Progenitor cell of endocrine pancreas (in vitro differentiated cells): ENCODE measurements around the gene AVPR1A. TPM values are rescaled to one million over a fixed set of nuclear protein-coding genes. Genes with fewer than 3 reads are reported as not detected.

ENCODE experiments used
- DNase-seq: peaks from one replicate; pipeline ENCODE4 v3.0.0; 2021; ENCODE audit warnings: low spot score; ENCODE audit not compliant: unreplicated experiment
- H3K27ac Mint-ChIP-seq: 2 replicates; pipeline ENCODE4 v1.8.0; 2021; ENCODE audit warnings: mild to moderate bottlenecking, moderate library complexity, mixed read lengths
- H3K27me3 Mint-ChIP-seq: 2 replicates; pipeline ENCODE4 v1.8.0; 2021; ENCODE audit warnings: mixed read lengths
- H3K36me3 Mint-ChIP-seq: 2 replicates; pipeline ENCODE4 v1.8.0; 2022; ENCODE audit warnings: mixed read lengths; ENCODE audit not compliant: insufficient read depth
- H3K4me1 Mint-ChIP-seq: 2 replicates; pipeline ENCODE4 v1.8.0; 2021; ENCODE audit warnings: low read depth, mixed read lengths
- H3K4me3 Mint-ChIP-seq: 2 replicates; pipeline ENCODE4 v1.8.0; 2021; ENCODE audit warnings: low read depth, mild to moderate bottlenecking, moderate library complexity, mixed read lengths
- H3K9me3 Mint-ChIP-seq: 2 replicates; pipeline ENCODE4 v1.8.0; 2021; ENCODE audit warnings: low read depth, mixed read lengths
- CTCF ChIP-seq: fragments of 200-600 bp; sonication (generic); IDR thresholded peaks from one replicate; pipeline ENCODE4 v1.5.0; 2021; ENCODE audit warnings: antibody characterized with exemption, mild to moderate bottlenecking; ENCODE audit not compliant: unreplicated experiment
- total RNA-seq: library from RNA; stranded (reverse); gene quantifications from 2 replicates; pipeline ENCODE4 v1.2.1, GENCODE V29; 2021

Gene AVPR1A
- total RNA-seq, 1 donor from 2014 or later = not detected

GRCh38 chr12:63164911-63165310 is 13.9 kb upstream of the AVPR1A start:
- no peaks in the 10 kb centered on the region for H3K9me3 Mint-ChIP-seq
- H3K4me3 Mint-ChIP-seq = no peak overlapping the region
- TF ChIP-seq CTCF = no peak
- H3K27ac Mint-ChIP-seq = no peak overlapping the region
- peaks cover 19% of the 10 kb centered on the region for H3K27me3 Mint-ChIP-seq
- H3K36me3 Mint-ChIP-seq = no peaks in the 10 kb centered on the region
- DNase-seq = no peak
- no peaks in the 10 kb centered on the region for H3K4me1 Mint-ChIP-seq

- no peak overlapping the region for H3K27ac Mint-ChIP-seq
- no peak for DNase-seq
- TF ChIP-seq CTCF = no peak
- H3K4me1 Mint-ChIP-seq = no peaks in the 10 kb centered on the region
- peaks cover 19% of the 10 kb centered on the region for H3K27me3 Mint-ChIP-seq
- H3K9me3 Mint-ChIP-seq = no peaks in the 10 kb centered on the region
- H3K36me3 Mint-ChIP-seq = no peaks in the 10 kb centered on the region
- no peak overlapping the region for H3K4me3 Mint-ChIP-seq
These were observed 12.5 kb upstream of the AVPR1A start for GRCh38 chr12:63163541-63163940.

- H3K9me3 Mint-ChIP-seq = peaks cover 8% of the 10 kb centered on the region
- H3K4me3 Mint-ChIP-seq = no peak overlapping the region
- H3K27me3 Mint-ChIP-seq = peaks cover 40% of the 10 kb centered on the region
- H3K27ac Mint-ChIP-seq = no peak overlapping the region
- no peak for TF ChIP-seq CTCF
- H3K36me3 Mint-ChIP-seq = no peaks in the 10 kb centered on the region
- H3K4me1 Mint-ChIP-seq = peaks cover 10% of the 10 kb centered on the region
- DNase-seq = no peak
These were observed 4.4 kb upstream of the AVPR1A start for GRCh38 chr12:63155375-63155774.

GRCh38 chr12:63154560-63154959 is 3.6 kb upstream of the AVPR1A start:
- Mint-ChIP-seq H3K27me3 (peaks cover 48% of the 10 kb centered on the region), H3K4me1 (peaks cover 12% of the 10 kb centered on the region), H3K27ac (no peak overlapping the region), H3K36me3 (no peaks in the 10 kb centered on the region), H3K9me3 (peaks cover 8% of the 10 kb centered on the region), H3K4me3 (no peak overlapping the region)
- no peak for DNase-seq
- TF ChIP-seq CTCF = no peak

GRCh38 chr12:63152321-63152700 is 1.3 kb upstream of the AVPR1A start:
- DNase-seq = no peak
- Mint-ChIP-seq H3K4me1 (peaks cover 12% of the 10 kb centered on the region), H3K9me3 (peaks cover 8% of the 10 kb centered on the region), H3K36me3 (no peaks in the 10 kb centered on the region), H3K4me3 (no peak overlapping the region), H3K27me3 (peaks cover 66% of the 10 kb centered on the region), H3K27ac (no peak overlapping the region)
- peak; percentile 25 for TF ChIP-seq CTCF
